Nephron (organoid): ENCODE results near the gene DENND11.
A peak's percentile ranks its signal among the peaks of the same experiment; 100 is the strongest.

Experiments used
- H3K27ac Mint-ChIP-seq, 3 experiments: 2 replicates each; pipeline ENCODE4 v1.8.0; 2020; ENCODE audit warnings: mixed read lengths in 3 of 3, mild to moderate bottlenecking in 2 of 3, moderate library complexity in 1 of 3
- H3K27me3 Mint-ChIP-seq: 2 replicates; pipeline ENCODE4 v1.8.0; 2021; ENCODE audit warnings: low read depth, mild to moderate bottlenecking, moderate library complexity, mixed read lengths
- H3K36me3 Mint-ChIP-seq: 2 replicates; pipeline ENCODE4 v1.8.0; 2020; ENCODE audit warnings: low read depth, mixed read lengths
- H3K4me1 Mint-ChIP-seq: 2 replicates; pipeline ENCODE4 v1.8.0; 2020; ENCODE audit warnings: mixed read lengths
- H3K4me3 Mint-ChIP-seq, 3 experiments: 2 replicates each; pipeline ENCODE4 v1.8.0; 2020; ENCODE audit warnings: mild to moderate bottlenecking in 3 of 3, mixed read lengths in 3 of 3, moderate library complexity in 2 of 3
- H3K9me3 Mint-ChIP-seq: 2 replicates; pipeline ENCODE4 v1.8.0; 2020; ENCODE audit warnings: mixed read lengths
- TF ChIP-seq, protein P1 (sequence below), 3 experiments: fragments of 200-600 bp; sonication (generic); IDR thresholded peaks; one replicate each; pipeline ENCODE4 v1.5.0; 2021; ENCODE audit warnings: antibody characterized with exemption in 3 of 3; ENCODE audit not compliant: unreplicated experiment in 3 of 3

Gene DENND11

GRCh38 chr7:141706239-141707064 lies 4.5 kb upstream of the DENND11 start:
- Mint-ChIP-seq H3K4me1 (peaks cover 5% of the 10 kb centered on the region), H3K4me3 (no peak overlapping the region), H3K36me3 (no peaks in the 10 kb centered on the region), H3K27me3 (peaks cover 19% of the 10 kb centered on the region), H3K27ac (no peak overlapping the region), H3K9me3 (no peaks in the 10 kb centered on the region)
- TF ChIP-seq, protein P1, sequence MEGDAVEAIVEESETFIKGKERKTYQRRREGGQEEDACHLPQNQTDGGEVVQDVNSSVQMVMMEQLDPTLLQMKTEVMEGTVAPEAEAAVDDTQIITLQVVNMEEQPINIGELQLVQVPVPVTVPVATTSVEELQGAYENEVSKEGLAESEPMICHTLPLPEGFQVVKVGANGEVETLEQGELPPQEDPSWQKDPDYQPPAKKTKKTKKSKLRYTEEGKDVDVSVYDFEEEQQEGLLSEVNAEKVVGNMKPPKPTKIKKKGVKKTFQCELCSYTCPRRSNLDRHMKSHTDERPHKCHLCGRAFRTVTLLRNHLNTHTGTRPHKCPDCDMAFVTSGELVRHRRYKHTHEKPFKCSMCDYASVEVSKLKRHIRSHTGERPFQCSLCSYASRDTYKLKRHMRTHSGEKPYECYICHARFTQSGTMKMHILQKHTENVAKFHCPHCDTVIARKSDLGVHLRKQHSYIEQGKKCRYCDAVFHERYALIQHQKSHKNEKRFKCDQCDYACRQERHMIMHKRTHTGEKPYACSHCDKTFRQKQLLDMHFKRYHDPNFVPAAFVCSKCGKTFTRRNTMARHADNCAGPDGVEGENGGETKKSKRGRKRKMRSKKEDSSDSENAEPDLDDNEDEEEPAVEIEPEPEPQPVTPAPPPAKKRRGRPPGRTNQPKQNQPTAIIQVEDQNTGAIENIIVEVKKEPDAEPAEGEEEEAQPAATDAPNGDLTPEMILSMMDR (IDR thresholded peaks at IDR 0.05; ENCODE audit: unreplicated experiment in 3 of 3): no peak

DNA sequence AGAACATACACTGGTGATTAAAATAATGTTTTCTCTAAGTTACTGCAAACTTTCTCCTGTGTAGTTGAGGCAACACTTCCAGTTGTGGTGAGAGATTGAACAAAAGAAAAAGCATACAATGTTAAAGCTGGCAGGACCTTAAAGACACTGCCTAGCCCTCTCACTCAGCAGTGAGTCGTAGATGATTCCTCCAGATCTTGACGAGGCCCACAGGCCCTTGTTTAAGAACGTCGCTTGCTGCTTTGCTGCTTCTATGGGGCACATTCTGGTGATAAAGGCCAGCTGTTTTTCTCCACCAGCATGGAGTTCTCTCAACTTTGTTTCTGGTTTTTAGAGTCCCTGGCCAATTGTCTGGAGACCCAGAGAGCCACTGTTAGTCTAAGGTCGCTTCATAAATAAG lies 2.8 kb upstream of the DENND11 start:
- TF ChIP-seq, protein P1 (IDR thresholded peaks at IDR 0.05; ENCODE audit: unreplicated experiment in 3 of 3): no peak
- peak overlapping the region; percentile 26 to 48 (median 34) for H3K4me3 Mint-ChIP-seq
- H3K9me3 Mint-ChIP-seq: no peaks in the 10 kb centered on the region
- no peaks in the 10 kb centered on the region for H3K36me3 Mint-ChIP-seq
- peaks cover 13% of the 10 kb centered on the region for H3K4me1 Mint-ChIP-seq
- peaks cover 19% of the 10 kb centered on the region for H3K27me3 Mint-ChIP-seq
- no peak overlapping the region for H3K27ac Mint-ChIP-seq

DNA sequence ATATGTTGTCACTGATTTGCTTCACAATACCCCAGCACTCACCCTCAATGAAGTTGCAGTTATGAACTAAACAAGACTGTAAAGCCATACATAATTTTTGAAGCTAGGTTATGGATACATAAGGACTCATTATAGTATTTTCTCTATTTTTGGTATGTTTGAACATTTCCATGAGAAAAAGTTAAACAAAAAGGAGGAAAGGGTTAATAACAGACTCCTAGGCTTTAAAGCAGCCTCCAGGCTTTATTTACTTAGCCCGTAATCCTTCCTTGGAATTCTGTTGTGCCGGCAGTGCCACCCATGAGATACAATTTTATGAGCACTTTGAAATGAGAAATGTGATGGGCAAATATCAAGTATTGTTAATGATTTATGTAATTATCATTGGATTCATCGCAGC lies 2.1 kb upstream of the DENND11 start:
- H3K9me3 Mint-ChIP-seq: no peaks in the 10 kb centered on the region
- H3K4me3 Mint-ChIP-seq: peak overlapping the region in 1 of 3 experiments; percentile 83
- TF ChIP-seq, protein P1 (IDR thresholded peaks at IDR 0.05; ENCODE audit: unreplicated experiment in 3 of 3): no peak
- H3K27ac Mint-ChIP-seq: no peak overlapping the region
- H3K4me1 Mint-ChIP-seq: peaks cover 13% of the 10 kb centered on the region
- no peaks in the 10 kb centered on the region for H3K36me3 Mint-ChIP-seq
- H3K27me3 Mint-ChIP-seq: peaks cover 19% of the 10 kb centered on the region

DNA sequence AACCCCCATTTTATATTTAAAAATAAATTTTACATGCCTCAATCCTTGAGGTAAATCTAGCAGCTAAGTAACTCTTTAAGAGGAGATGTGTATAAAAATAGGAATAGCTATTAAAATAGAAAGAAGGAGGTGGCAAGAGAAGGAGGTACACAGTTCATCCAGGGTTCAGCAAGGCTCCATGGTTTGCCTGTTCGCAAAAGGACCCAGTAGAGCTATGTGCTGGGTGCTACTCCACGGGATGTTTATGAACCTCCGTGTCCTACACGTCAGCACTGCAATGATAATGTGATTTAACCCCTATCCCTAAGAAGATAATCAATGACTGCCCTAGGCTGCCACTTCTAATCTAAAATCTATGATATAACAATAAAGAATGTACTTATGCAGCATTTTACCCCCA lies 926 bp upstream of the DENND11 start:
- Mint-ChIP-seq H3K4me3 (peak overlapping the region; percentile 78 to 84 (median 83)), H3K36me3 (no peaks in the 10 kb centered on the region), H3K27me3 (peaks cover 19% of the 10 kb centered on the region), H3K9me3 (no peaks in the 10 kb centered on the region), H3K27ac (no peak overlapping the region), H3K4me1 (peaks cover 13% of the 10 kb centered on the region)
- TF ChIP-seq, protein P1 (IDR thresholded peaks at IDR 0.05; ENCODE audit: unreplicated experiment in 3 of 3): no peak

- Mint-ChIP-seq H3K36me3 (no peaks in the 10 kb centered on the region), H3K27me3 (peaks cover 19% of the 10 kb centered on the region), H3K4me1 (peaks cover 13% of the 10 kb centered on the region), H3K27ac (peak overlapping the region in 1 of 3 experiments; percentile 54), H3K9me3 (no peaks in the 10 kb centered on the region), H3K4me3 (peak overlapping the region; percentile 85 to 86 (median 85))
- TF ChIP-seq, protein P1 (IDR thresholded peaks at IDR 0.05; ENCODE audit: unreplicated experiment in 3 of 3): no peak
Measured at GRCh38 chr7:141701489-141702046, 398 bp downstream of the DENND11 start.
